Esophagus squamous epithelium (tissue), 5 donors: ENCODE data around the gene ATF5. TPM values are rescaled to one million over a fixed set of nuclear protein-coding genes. Genes with fewer than 3 reads are reported as not detected.

Experiments used
- DNase-seq: peaks from one replicate; lab custom pipeline; 2025; lab: John Stamatoyannopoulos, UW
- H3K27ac ChIP-seq, 4 donors: fragments of 200-600 bp; sonication (generic); one replicate each; pipeline ENCODE4 v1.5.1; 2016 to 2019; ENCODE audit warnings: mild to moderate bottlenecking in 1 of 4
- H3K27me3 ChIP-seq, 4 donors: fragments of 200-600 bp; sonication (generic); 1 replicate in 3 of 4; 2 replicates in 1 of 4; pipeline versions ENCODE4 v1.5.1 to v1.6.0; 2017 to 2021; ENCODE audit warnings: antibody characterized with exemption in 1 of 4
- H3K36me3 ChIP-seq, 3 donors: fragments of 200-600 bp; sonication (generic); one replicate each; pipeline ENCODE4 v1.5.1; 2016 to 2019
- H3K4me1 ChIP-seq, 3 donors: fragments of 200-600 bp; sonication (generic); one replicate each; pipeline ENCODE4 v1.5.1; 2017 to 2019
- H3K4me3 ChIP-seq, 4 donors: fragments of 200-600 bp; sonication (generic); 1 replicate in 3 of 4; 2 replicates in 1 of 4; pipeline ENCODE4 v1.5.1; 2016 to 2019; ENCODE audit warnings: mild to moderate bottlenecking in 2 of 4, moderate library complexity in 1 of 4
- H3K9me3 ChIP-seq, 3 donors: fragments of 200-600 bp; sonication (generic); one replicate each; pipeline ENCODE4 v1.5.1; 2016 to 2019
- POLR2A ChIP-seq, 4 donors: fragments of 450-650 bp; IDR thresholded peaks; one replicate each; pipeline ENCODE4 v1.6.1; 2017; ENCODE audit warnings: antibody characterized with exemption in 4 of 4, mild to moderate bottlenecking in 4 of 4, moderate library complexity in 3 of 4
- WGBS, 2 donors: methylation state at CpG; one replicate each; pipeline ENCODE4 v1.1.5; 2018; 5-methylcytosine and 5-hydroxymethylcytosine counted together
- intact Hi-C: fragments of 100-400 bp; cut with DNase I; formaldehyde crosslinking; loops from one replicate; pipeline ENCODE4 v1.15.0; 2022
- total RNA-seq, 4 donors: library from RNA; depleted of rRNA; stranded (reverse); fragments of >200 nt; gene quantifications; one replicate each; pipeline ENCODE4 v1.1.0, GENCODE V29; 2016
- TF ChIP-seq, protein P1 (sequence below), 6 experiments: fragments of 450-650 bp in 4 of 6; fragments of 200-600 bp in 2 of 6; sonication (generic) in 2 of 6; IDR thresholded peaks; one replicate each; pipeline ENCODE4 v1.5.1; 2016 to 2019; ENCODE audit warnings: antibody characterized with exemption in 6 of 6, mild to moderate bottlenecking in 4 of 6, moderate library complexity in 4 of 6
- donor health status: DM: yes; HTN: yes; CAD: no.

ATF5 gene
- total RNA-seq, 4 donors from 2014 or later, result 3.3 to 9.7 (median 8.2) TPM

- 86 to 88% methylated on average over 5 of the region's 5 CpGs for WGBS, 2 donors
- no peak overlapping the region for H3K4me3 ChIP-seq
- no peak for DNase-seq
- H3K4me1 ChIP-seq, result peaks cover 10 to 31% (median 15%) of the 10 kb centered on the region in 3 donors
- H3K9me3 ChIP-seq, result no peaks in the 10 kb centered on the region
- no peaks in the 10 kb centered on the region for H3K27me3 ChIP-seq
- H3K36me3 ChIP-seq, result peaks cover 0 to 26% (median 0%) of the 10 kb centered on the region in 3 donors
- H3K27ac ChIP-seq, result no peak overlapping the region
- TF ChIP-seq, protein P1, sequence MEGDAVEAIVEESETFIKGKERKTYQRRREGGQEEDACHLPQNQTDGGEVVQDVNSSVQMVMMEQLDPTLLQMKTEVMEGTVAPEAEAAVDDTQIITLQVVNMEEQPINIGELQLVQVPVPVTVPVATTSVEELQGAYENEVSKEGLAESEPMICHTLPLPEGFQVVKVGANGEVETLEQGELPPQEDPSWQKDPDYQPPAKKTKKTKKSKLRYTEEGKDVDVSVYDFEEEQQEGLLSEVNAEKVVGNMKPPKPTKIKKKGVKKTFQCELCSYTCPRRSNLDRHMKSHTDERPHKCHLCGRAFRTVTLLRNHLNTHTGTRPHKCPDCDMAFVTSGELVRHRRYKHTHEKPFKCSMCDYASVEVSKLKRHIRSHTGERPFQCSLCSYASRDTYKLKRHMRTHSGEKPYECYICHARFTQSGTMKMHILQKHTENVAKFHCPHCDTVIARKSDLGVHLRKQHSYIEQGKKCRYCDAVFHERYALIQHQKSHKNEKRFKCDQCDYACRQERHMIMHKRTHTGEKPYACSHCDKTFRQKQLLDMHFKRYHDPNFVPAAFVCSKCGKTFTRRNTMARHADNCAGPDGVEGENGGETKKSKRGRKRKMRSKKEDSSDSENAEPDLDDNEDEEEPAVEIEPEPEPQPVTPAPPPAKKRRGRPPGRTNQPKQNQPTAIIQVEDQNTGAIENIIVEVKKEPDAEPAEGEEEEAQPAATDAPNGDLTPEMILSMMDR (IDR thresholded peaks at IDR 0.05), result no peak
- no peak for TF ChIP-seq POLR2A (IDR thresholded peaks at IDR 0.05)
- intact Hi-C loops, result no loop called here
Measured at GRCh38 chr19:49932041-49932451, 3.0 kb downstream of the ATF5 start.

GRCh38 chr19:49932731-49933131, 3.7 kb downstream of the ATF5 start:
- no peak overlapping the region for H3K4me3 ChIP-seq
- H3K27me3 ChIP-seq, result no peaks in the 10 kb centered on the region
- 91 to 95% methylated on average over 9 to 15 of the region's 25 CpGs for WGBS, 2 donors
- no peak overlapping the region for H3K27ac ChIP-seq
- no peak for DNase-seq
- peaks cover 0 to 19% (median 0%) of the 10 kb centered on the region in 3 donors for H3K36me3 ChIP-seq
- H3K9me3 ChIP-seq, result no peaks in the 10 kb centered on the region
- TF ChIP-seq, protein P1 (IDR thresholded peaks at IDR 0.05), result no peak
- no peak for TF ChIP-seq POLR2A (IDR thresholded peaks at IDR 0.05)
- intact Hi-C loops, result no loop called here
- H3K4me1 ChIP-seq, result peaks cover 6 to 28% (median 15%) of the 10 kb centered on the region in 3 donors

DNA sequence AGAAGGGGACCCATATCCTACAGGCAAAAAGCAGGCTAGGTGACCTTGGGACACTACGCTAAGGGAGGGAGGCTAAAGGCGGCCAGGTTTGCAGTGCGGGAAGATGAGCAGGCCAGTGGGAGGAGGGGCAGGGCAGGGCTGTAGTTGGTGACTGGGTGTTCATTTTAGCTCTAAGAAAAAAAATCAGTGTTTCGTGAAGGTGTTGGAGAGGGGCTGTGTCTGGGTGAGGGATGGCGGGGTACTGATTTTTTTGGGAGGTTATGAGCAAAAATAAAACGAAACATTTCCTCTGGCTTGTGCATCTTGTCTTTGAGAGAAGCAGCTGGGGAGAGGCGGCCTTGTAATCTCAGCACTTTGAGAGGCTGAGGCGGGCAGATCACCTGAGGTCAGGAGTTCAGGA, 4.6 kb downstream of the ATF5 start:
- 95 to 98% methylated on average over 7 of the region's 8 CpGs for WGBS, 2 donors

DNA sequence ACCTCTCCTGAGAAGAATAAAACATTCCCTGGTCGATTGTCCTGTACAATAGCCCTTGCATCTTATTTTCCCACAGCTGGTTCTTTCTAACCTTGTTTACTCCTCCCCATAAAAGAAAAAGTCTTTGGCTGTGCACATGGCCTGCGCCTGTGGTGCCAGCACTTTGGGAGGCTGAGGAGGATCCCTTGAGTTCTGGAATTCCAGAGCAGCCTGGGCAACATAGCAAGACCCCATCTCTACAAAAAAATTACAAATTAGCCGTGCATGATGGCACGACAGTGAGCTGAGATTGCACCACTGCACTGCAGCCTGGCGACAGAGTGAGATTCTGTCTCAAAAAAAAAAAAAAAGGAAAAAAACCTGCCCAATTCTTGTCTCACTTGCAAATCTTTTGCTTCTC, 7.5 kb downstream of the ATF5 start:
- Histone ChIP-seq H3K27ac (no peak overlapping the region), H3K9me3 (no peaks in the 10 kb centered on the region), H3K27me3 (peaks cover 0 to 4% (median 0%) of the 10 kb centered on the region in 4 donors), H3K4me1 (peaks cover 4 to 9% (median 7%) of the 10 kb centered on the region in 3 donors), H3K36me3 (peaks cover 0 to 8% (median 0%) of the 10 kb centered on the region in 3 donors), H3K4me3 (no peak overlapping the region)
- WGBS, 2 donors, result 61 to 73% methylated on average over 4 to 5 of the region's 5 CpGs
- intact Hi-C loops, result loop anchor here (5.0 kb wide), 1 partner anchor 51 kb away; no protein-coding TSS in a partner anchor
- no peak for DNase-seq
- TF ChIP-seq, protein P1 (IDR thresholded peaks at IDR 0.05), result no peak
- TF ChIP-seq POLR2A (IDR thresholded peaks at IDR 0.05), result no peak

More for the DNA sequence above, 4.6 kb downstream of the ATF5 start:
- no peak overlapping the region for H3K27ac ChIP-seq
- peaks cover 0 to 4% (median 0%) of the 10 kb centered on the region in 4 donors for H3K27me3 ChIP-seq
- peaks cover 4 to 24% (median 11%) of the 10 kb centered on the region in 3 donors for H3K4me1 ChIP-seq
- no peaks in the 10 kb centered on the region for H3K9me3 ChIP-seq
- intact Hi-C loops, result no loop called here
- no peak overlapping the region for H3K4me3 ChIP-seq
- TF ChIP-seq, protein P1 (IDR thresholded peaks at IDR 0.05), result no peak
- no peak for TF ChIP-seq POLR2A (IDR thresholded peaks at IDR 0.05)
- no peak for DNase-seq
- H3K36me3 ChIP-seq, result peaks cover 0 to 18% (median 0%) of the 10 kb centered on the region in 3 donors

DNA sequence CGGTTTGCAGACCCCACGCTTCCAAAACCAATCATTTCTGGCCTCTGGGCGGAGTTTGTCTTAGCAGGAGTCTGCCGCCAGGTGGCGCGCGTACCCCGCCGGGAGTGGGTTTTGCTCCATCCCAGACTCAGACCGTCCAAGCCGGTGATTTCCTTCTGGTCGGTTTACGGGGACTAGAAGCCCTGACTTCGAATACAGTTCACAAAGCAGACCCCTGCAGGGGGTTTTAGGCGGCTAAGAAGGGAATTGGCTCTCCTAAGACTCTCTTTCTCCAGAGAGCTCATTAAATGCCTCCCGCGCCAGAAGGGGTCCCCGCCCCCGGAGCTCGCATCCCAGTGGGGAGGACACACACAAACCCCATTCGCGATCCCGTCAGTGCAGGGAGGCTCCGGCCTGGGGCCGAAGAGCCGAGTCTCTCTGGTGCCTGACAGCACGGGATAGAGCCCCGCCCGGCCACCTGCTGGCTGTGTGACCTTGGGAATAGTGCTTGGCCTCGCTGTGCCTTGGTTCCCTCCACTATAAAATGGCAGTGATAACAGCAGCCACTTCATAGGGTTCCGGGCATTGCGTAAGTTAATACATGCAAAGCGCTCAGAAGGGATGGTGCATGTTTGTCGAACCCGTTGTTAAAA, 8.9 kb downstream of the ATF5 start:
- intact Hi-C loops, result loop anchor here (5.0 kb wide), 1 partner anchor 49 kb away; no protein-coding TSS in a partner anchor
- H3K27ac ChIP-seq, result no peak overlapping the region
- 84% methylated on average over 5 of the region's 35 CpGs; no CpG with 5 or more reads in 1 of the 2 donors for WGBS, 2 donors

More for the DNA sequence above, 8.9 kb downstream of the ATF5 start:
- Histone ChIP-seq H3K4me3 (peak overlapping the region in 2 of 4 donors; percentile 16 to 52), H3K36me3 (peaks cover 0 to 3% (median 0%) of the 10 kb centered on the region in 3 donors), H3K27me3 (peaks cover 0 to 4% (median 0%) of the 10 kb centered on the region in 4 donors), H3K4me1 (peaks cover 4 to 9% (median 7%) of the 10 kb centered on the region in 3 donors), H3K9me3 (no peaks in the 10 kb centered on the region)
- no peak for DNase-seq
- TF ChIP-seq, protein P1 (IDR thresholded peaks at IDR 0.05), result peak; percentile 90 to 98 (median 96)
- TF ChIP-seq POLR2A (IDR thresholded peaks at IDR 0.05), result no peak
